ENCODE results near the gene SPON1.

DNA sequence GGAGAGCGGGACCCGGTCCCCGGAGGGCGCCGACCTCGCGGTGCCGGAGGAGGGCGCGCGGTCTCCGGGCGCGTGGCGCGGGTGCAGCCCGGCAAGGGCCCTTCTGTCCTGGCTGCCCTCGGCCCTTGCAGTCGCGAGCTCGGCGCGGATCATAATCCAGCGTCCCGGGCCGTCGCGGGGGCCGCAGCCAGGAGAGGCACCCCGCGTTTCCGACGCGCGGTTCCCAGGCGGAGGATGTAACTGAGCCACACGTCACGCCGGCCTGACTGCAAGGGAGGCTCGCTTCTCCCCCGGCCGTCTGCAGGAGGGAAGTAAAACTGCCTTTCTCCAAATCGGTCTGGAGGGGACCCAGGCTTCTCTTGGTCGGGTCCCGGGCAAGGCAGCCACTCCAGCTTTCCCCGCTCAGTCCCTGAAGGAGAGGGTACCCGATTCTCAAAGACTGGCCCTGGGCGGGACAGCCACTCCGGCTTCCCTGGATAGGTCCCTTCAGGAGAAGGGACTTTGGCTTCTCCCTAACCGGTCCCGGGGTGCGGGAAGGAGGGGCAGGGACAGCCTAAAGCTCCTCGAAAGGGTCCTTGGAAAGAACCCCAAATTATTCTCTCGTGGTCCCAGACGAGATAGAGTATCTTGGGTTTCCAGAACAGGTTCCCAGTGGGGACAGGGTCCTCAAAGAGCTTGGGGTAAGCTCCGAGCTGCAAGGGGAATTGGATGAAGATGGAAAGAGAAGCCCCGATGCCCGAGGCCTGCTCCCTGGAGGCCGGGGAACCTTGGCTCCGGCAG is 836 bp downstream of the SPON1 start:
- TF ChIP-seq, protein P1, sequence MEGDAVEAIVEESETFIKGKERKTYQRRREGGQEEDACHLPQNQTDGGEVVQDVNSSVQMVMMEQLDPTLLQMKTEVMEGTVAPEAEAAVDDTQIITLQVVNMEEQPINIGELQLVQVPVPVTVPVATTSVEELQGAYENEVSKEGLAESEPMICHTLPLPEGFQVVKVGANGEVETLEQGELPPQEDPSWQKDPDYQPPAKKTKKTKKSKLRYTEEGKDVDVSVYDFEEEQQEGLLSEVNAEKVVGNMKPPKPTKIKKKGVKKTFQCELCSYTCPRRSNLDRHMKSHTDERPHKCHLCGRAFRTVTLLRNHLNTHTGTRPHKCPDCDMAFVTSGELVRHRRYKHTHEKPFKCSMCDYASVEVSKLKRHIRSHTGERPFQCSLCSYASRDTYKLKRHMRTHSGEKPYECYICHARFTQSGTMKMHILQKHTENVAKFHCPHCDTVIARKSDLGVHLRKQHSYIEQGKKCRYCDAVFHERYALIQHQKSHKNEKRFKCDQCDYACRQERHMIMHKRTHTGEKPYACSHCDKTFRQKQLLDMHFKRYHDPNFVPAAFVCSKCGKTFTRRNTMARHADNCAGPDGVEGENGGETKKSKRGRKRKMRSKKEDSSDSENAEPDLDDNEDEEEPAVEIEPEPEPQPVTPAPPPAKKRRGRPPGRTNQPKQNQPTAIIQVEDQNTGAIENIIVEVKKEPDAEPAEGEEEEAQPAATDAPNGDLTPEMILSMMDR (IDR thresholded peaks at IDR 0.05) = no peak
- TF ChIP-seq EZH2 (IDR thresholded peaks at IDR 0.05; ENCODE audit: borderline replicate concordance, insufficient read depth, low read depth, low read length, poor library complexity, severe bottlenecking) = no peak

Measured in B cell (primary cell).